Measurements from ENCODE around the gene ST8SIA2. TPM values are rescaled to one million over a fixed set of nuclear protein-coding genes. Genes with fewer than 3 reads are reported as not detected.

Gene ST8SIA2
- polyA plus RNA-seq, 4 donors = 4.9 to 6.9 (median 5.9) TPM

DNA sequence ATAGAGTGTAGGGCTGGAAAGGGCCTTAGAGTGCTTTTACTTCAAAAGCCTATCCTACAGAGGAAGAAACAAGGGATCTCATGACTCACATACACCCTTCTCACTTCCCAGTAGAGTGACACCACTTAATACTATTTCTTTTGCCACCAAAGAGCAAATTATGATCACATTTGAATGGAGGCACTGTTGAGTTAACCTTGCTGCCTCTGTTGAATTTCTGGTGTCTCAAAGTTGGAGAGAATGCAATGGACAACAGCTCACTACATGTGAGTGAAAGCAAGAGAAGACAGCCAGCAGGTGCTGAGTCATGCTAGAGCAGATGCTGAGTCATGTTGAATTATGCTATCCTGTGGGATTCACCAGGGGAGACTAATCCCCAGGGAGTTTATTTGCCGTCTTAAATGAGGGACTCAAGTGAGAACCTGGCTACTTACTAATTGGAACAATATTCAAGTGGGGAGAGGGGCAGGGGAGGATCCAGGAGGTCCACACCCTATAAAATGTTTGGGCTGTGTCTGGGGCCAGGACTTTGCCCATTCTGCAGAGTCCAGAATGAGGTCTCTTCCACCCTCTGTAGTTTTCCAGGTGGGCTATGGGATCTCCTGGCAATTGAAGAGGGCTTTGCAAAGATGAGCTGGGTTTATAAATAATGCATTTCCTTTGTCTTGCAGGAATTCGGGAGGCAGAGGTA, 35.8 kb downstream of the ST8SIA2 start:
- no peak for DNase-seq (ENCODE audit: low read depth in 4 of 4, low spot score in 3 of 4)

DNA sequence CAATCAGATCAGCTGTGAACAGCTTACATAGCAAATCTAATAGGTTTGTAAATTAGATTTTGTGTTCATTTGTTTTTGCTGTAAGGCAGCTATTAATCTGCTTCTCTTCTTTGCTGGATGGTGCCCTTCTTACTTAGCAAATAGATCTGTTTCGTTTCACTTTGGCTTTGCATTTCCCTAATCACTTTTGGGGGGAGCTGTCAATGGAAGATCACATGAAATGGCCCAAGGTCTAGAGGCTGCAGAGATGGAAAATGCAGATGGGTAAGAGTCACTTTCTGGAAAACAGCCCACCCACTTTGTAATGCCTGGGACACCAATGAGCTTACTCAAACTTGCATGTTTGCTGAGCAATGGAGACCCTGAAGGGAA, 36.4 kb downstream of the ST8SIA2 start:
- DNase-seq (ENCODE audit: low read depth in 4 of 4, low spot score in 3 of 4) = no peak

DNA sequence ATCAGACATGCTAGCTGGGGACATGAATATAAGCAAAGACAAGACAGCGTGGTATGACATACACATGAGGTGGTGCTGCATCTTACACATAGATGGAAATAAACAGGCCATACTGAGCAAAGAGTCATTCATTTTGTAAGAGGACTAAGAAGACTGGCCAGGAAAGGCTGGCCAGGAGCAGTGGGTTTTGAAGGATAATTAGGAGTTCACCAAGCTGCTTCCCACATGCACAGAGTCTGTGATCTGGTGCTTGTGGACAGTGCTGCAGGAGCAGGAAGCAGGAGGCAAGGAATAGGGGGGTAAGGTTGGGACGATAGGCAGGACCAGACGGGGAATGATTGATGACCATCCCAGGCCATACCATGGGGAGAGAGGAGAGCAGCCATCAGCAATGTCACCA, 41.5 kb downstream of the ST8SIA2 start:
- DNase-seq (ENCODE audit: low read depth in 4 of 4, low spot score in 3 of 4) = no peak

DNA sequence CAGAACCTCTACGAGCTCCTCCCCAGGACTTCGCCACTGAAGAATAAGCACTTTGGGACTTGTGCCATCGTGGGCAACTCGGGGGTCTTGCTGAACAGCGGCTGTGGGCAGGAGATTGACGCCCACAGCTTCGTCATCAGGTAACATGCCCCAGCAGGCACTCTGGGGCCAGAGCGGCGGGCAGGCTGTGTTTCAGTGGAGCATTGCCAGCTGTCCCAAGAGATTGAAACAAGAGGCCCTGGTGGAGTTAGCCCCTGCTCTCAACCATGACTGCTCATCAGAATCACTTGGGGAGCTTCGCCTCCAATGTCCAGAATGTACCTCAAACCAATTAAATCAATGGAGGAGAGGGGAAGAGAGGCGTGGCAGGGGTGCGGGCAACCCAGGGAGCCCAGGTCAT, 44.8 kb downstream of the ST8SIA2 start:
- no peak for DNase-seq (ENCODE audit: low read depth in 4 of 4, low spot score in 3 of 4)

DNA sequence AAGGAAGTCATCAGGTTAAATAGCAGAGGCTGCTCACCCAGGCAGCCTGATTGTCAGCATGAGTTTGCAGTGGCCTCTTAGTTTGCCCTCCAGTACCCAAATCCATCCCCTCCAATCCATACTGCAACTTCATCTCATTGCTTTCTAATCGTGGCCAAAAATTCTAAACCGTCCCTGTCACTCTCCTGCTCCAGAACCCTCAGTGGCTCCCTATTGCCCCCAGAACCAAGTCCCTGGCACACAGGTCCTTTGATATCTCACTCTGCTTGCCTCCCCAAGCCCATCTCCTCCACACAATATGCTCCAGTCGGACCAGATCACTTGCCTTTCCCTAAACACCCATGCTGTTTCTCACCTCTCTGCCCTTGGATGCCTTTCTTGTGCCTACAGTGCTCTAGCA, 49.7 kb downstream of the ST8SIA2 start:
- DNase-seq (ENCODE audit: low read depth in 4 of 4, low spot score in 3 of 4) = no peak

DNA sequence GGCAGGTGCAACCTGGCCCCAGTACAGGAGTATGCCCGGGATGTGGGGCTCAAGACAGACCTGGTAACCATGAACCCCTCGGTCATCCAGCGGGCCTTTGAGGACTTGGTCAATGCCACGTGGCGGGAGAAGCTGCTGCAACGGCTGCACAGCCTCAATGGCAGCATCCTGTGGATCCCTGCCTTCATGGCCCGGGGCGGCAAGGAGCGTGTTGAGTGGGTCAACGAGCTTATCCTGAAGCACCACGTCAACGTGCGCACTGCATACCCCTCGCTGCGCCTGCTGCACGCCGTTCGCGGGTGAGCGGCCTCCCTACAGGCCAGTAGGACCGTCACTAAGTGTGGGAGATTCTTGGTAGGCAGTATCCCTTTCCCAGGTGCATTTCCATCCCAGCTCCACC, 51.0 kb downstream of the ST8SIA2 start:
- no peak for DNase-seq (ENCODE audit: low read depth in 4 of 4, low spot score in 3 of 4)

DNA sequence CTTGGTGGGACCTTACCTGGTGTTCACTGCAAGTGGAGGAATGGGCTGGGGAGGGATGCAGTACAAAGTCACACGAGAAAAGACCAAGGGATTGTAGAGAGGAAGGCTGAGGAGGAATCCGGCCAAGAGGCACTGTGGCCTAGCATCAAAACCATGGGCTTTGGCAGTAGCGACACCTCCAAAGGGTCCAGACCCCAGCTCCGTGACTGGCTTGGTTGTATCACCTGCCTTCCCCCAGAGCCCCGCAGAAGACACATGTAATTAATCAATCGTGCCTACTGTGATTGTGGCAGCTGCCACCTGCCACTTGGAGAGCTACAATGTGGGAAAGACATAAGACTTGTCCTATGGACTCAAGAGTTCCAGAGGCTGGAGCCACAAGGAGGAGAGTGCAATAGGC, 54.7 kb downstream of the ST8SIA2 start:
- DNase-seq (ENCODE audit: low read depth in 4 of 4, low spot score in 3 of 4) = no peak

DNA sequence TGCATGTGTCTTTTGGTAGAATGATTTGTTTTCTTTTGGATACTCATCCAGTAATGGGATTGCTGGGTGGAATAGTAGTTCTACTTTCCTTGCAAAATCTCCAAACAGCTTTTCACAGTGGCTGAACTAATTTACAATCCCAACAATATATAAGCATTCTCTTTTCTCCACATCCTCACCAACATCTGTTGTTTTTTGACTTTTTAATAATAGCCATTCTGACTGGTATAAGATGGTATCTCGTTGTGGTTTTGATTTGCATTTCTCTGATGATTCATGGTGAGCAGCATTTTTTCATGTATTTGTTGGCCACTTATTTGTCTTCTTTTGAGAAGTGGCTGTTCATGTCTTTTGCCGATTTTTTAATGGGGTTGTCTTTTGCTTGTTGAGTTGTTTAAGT, 55.8 kb downstream of the ST8SIA2 start:
- DNase-seq (ENCODE audit: low read depth in 4 of 4, low spot score in 3 of 4) = no peak

DNA sequence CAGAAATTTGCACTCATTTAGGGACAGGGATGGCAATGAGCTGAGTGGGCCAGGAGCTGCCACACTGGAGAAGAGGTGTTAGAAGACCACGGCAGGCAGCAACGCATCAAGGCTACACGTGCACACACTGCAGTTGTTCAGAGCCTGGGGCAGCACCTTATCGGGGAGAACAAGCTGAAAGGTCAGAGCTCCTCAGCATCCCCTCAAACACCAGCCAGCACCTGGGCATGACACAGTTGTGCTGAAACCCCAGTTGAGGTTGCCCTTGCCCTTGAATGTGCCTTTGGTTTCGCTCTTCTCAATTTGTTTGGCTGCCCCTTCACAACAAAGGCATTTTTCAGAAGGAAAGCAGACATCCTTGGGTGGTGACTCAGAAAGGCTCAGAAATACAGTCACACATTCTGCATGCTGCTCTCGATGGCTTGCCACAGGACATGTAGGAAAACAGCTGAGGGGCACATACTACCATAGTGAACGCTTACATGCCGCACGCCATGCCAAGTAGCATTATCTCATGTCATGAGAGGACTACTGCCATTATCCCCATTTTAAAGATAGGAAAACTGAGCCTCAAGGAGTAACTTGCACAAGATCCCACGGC, 57.6 kb downstream of the ST8SIA2 start:
- no peak for DNase-seq (ENCODE audit: low read depth in 4 of 4, low spot score in 3 of 4)

DNA sequence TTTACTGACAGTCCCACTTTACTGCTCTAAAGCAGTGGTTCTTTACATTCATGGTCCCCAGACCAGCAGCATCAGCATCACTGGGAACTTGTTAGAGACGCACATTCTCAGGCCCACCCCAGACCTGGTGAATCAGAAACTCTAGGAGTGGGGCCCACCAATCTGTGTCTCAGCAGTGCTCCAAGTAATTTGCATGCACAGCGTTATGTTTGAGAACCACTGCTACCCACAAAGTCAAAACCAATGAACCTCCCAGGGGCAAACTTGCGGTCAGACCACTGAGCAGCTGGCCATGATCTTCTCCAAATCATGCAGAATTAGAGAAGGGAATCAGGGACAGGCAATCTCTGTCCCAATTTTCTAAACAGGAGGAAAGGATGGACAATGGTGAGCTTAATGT, 58.5 kb downstream of the ST8SIA2 start:
- no peak for DNase-seq (ENCODE audit: low read depth in 4 of 4, low spot score in 3 of 4)

DNA sequence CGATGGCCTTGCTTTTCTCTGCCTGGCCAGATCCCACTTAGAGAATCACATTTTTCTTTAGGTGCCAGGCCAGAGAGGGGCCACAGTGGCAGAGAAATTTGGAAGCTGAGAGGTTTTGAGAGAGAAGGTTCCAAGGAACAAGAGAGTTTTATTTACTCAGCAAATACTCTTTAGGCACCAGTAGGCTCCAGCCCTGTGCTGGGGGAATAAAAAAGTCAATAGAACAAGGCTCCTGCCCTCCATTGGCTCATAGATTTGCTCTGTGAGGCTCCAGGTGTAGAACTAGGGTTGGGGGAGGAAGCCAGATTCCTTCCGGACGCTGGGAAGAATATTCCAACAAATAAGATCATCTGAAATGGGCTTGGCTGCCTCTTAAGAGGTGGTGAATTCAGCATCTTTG, 59.9 kb downstream of the ST8SIA2 start:
- no peak for DNase-seq (ENCODE audit: low read depth in 4 of 4, low spot score in 3 of 4)

DNA sequence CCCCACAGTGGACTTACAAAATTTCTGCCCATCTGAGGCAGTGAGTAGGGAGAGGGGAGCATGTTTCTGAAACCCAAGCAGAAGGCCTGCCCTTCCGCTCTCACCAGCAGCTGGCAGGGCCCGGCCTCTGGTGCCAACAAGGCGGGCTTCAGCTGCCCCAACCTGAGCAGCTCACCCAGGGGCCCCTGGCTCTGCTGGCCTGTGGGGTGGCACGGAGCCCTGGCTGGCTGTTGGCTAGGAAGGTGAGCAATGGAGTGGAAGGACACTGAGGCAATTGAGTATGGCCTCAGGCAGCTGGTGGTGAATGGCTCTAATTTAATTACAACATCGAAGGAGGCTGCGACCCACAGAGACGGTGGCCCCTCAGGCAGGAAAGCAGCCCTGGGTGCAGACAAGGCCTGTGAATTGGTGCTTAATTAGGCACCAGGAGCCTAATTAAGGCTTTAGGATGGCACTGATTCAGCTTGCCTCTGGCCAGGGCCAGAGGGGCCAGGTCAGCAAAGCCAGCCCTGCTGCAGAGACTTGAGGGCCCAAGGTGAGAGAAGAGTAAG, 60.9 kb downstream of the ST8SIA2 start:
- no peak for DNase-seq (ENCODE audit: low read depth in 4 of 4, low spot score in 3 of 4)

DNA sequence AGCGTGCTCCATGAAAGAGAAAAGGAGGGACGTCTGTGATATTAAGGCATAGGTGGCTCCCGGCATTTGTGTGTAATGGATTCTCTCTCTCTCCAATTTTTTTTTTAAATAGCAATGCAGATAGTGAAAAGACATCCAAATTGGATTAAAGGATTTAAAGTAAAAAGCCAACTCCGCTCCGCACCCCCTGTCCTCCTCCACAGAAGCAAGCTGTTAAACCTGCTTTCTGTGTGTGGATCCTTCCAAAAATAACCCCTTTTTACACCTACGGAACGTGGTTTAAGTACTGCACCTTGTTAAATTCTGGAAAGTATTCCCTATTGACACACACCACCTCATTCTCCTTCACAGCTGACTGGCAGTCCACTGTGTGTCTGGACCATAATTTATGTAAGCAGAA, 61.6 kb downstream of the ST8SIA2 start:
- no peak for DNase-seq (ENCODE audit: low read depth in 4 of 4, low spot score in 3 of 4)

DNA sequence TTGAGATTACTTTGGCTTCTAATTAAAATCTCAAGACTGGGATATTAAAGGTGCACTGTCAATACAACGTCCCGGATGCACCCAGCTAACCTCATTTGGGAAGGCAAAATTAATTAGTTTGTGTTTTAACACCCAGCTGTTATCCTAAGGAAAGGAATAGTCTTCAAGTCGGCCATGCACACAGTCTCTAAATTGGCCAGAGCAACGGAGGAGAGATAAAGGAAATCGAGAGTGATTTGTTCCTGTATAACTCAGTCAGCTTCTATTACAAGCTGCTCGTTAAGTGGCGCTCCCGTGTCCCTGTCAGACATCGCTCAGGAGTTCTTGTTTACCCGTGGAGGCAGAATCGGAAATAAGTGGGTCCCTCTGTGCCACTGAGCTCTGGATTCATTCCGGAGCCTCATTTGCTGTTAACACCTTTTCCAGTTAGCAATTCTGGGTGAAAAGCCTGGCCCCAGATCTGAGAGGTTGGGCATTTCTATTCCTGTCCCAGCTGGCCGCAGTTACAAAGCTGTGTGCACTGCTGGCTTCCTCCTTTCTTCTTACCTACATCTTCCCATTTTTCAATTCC, 63.9 kb downstream of the ST8SIA2 start:
- DNase-seq (ENCODE audit: low read depth in 4 of 4, low spot score in 3 of 4) = no peak

DNA sequence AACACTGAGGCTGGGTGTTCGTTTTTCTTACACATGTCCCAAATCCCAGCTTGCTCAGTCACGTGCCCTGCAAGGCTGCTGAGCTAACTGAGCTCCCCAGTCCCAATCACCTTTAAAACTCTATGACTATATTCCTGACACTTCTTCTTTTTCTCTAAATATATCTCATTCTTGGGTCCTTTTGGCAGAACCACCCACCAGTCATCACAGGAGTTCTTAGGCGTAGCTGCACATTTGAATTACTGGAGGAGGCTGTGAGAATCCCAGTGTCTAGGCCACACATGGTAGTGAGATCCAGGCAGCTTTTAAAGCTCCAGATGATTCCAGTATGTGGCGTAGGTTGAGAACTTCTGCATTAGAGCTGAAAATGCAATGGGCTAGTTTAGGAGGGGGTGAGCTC, 66.3 kb downstream of the ST8SIA2 start:
- DNase-seq (ENCODE audit: low read depth in 4 of 4, low spot score in 3 of 4) = no peak

DNA sequence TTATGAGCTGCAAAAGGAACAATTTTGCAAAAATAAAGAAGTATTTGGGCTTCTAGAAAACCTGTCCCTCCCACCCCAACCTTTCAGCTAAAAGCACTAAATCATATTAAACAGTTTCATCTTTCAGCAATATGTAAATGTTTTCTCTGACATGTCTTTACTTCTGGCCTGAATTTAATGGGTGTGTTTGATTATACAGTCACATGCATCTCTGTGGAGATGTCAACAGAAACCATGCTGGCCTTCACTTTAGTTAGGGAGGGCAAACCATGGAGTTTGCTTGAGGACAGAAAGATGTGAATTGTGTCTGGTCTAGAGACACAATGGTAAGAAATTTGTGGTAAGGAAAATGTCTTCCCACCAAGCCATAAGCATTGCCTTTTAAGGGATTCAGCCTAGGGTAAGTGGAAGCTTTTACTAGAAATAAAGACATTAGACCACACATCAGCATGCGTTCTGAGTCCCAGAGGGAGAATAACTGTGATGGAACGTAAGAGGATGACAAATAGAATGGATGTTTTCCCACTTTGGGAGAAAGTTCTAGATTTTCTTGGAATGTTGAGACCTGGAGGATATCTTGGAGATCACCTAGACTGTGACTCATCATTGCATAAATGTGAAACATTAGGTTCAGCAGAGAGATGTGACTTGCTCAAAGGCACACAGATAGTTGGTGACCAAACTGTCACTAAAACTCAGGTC, 68.9 kb downstream of the ST8SIA2 start:
- no peak for DNase-seq (ENCODE audit: low read depth in 4 of 4, low spot score in 3 of 4)

DNA sequence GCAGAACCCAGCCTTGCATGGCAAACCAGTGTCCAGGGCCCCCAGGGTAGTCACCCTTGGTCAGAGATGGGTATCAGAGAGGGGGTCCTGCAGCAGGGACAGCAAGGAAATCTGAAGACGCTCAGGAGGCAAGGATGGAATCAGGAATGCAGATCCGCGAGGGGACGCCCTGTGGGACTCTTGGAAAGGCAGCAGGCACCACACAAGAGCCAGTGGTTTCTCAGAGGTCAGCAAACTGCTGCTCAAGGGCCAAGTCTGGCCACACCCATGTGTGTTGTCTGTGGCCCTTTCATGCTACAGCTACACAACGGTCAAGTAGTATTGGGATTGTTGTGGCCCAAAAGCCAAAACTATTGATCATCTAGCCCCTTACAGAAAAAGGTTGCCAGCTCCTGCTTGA, 69.7 kb downstream of the ST8SIA2 start:
- no peak for DNase-seq (ENCODE audit: low read depth in 4 of 4, low spot score in 3 of 4)

DNA sequence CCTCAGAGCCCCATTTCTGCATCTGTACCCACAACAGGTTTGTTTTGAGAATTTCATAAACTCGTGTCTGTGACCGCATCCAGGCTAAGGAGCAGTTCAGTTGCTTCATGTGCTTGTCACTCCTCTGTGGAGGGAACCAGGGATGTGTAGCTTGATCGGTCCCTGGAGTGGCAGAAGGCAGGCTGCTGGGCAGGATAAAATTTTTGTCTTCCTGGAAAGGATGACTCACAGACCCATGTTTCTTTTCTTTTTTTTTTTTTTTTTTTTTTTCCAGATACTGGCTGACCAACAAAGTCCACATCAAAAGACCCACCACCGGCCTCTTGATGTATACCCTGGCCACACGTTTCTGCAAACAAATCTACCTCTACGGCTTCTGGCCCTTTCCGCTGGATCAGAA, 70.1 kb downstream of the ST8SIA2 start:
- no peak for DNase-seq (ENCODE audit: low read depth in 4 of 4, low spot score in 3 of 4)

DNA sequence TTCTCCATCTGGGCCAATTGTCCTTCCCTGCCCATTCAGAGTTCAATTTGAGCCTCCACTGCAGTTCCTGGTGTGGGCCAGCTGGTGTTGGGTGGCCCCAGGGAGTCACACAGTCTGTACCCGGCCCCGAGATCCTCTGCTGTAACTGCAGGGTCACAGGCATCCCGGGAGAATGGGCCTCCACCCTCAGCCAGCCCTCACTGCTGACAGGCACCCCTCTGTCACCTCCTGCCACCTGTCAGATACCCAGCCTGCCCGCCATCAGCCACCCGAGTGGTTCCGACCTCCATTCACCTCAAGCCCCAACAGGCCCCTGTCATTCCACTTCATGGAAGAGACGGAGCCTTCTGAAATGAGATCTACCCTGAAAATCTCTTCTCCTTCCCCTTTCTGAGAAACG, 73.2 kb downstream of the ST8SIA2 start:
- no peak for DNase-seq (ENCODE audit: low read depth in 4 of 4, low spot score in 3 of 4)

DNA sequence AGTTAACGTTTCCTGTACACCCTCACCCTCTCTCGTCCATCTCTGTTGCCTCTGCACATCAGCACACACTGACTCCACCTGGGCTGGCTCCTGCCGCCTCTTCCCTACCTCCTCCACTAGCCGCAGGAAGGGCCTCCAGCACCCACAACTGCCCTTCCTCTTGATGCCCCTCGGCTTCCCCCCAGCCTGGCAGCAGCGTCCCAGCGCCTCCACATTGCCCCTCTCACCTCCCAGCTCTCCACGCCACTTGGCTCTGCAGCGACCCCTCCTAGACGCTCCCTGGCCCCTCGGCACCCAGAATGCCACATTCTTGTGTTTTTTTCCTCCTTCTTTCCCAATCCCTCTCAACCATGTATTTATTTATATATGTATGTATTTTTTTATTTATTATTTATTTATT, 73.6 kb downstream of the ST8SIA2 start:
- DNase-seq (ENCODE audit: low read depth in 4 of 4, low spot score in 3 of 4) = no peak

DNA sequence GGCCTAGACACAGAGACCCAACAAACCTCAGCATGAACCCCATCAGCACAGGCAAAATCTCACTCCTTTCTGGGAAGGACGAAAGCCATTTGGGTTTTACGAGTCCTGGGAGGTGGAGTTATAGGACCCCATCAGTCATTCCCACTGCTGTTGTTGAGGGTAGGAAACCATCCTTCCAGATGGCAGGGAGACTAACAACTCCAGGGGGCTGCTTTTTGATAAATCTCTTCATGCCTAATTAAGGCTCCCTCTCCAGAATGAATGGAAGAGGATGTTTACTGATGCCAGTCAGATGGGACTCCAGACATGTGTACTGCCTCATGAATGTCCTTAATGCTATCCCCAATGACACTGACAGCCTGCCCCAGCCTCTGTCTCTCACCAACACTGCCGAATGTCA, 75.3 kb downstream of the ST8SIA2 start:
- no peak for DNase-seq (ENCODE audit: low read depth in 4 of 4, low spot score in 3 of 4)

DNA sequence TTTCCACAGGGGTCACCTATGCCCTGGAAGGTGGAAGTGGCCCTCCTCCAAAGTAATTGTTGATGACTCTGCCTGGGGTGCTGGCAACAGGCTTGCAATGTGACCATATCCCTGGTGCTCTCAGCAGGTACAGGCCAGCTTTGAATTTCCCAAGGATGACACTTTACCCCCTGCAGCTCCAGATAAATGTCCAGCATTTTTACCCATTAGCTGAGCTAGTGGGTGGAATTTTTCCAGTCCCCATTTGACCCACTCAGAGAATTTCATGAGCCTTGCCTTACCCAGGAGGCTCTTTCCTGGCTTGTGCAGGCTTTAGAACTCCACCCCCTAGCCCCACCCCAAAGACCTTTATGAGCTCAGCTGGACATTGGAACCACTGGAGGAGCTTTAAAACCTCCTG, 77.6 kb downstream of the ST8SIA2 start:
- no peak for DNase-seq (ENCODE audit: low read depth in 4 of 4, low spot score in 3 of 4)

All from left renal pelvis (tissue), 4 donors.